ENCODE results near the gene CTIF. TPM values are rescaled to one million over a fixed set of nuclear protein-coding genes. Genes with fewer than 3 reads are reported as not detected.
"Not testable (repeated sequence)": the region's sequence is repeated elsewhere in the genome, so short reads cannot be mapped to it uniquely, and the experiment has no call there.

Gene CTIF
- total RNA-seq, 1 donor from 2014 or later = 48.5 TPM

GRCh38 chr18:48809365-48809764 lies 270.5 kb downstream of the CTIF start:
- peaks cover 10% of the 10 kb centered on the region for H3K36me3 Mint-ChIP-seq
- H3K27ac Mint-ChIP-seq = no peak overlapping the region
- H3K27me3 Mint-ChIP-seq = no peaks in the 10 kb centered on the region
- H3K4me1 Mint-ChIP-seq (ENCODE audit: unreplicated experiment) = peaks cover 35% of the 10 kb centered on the region
- no peaks in the 10 kb centered on the region for H3K9me3 Mint-ChIP-seq
- DNase-seq (ENCODE audit: extremely low spot score, unreplicated experiment) = no peak
- no peak overlapping the region for H3K4me3 Mint-ChIP-seq
- TF ChIP-seq, protein P1, sequence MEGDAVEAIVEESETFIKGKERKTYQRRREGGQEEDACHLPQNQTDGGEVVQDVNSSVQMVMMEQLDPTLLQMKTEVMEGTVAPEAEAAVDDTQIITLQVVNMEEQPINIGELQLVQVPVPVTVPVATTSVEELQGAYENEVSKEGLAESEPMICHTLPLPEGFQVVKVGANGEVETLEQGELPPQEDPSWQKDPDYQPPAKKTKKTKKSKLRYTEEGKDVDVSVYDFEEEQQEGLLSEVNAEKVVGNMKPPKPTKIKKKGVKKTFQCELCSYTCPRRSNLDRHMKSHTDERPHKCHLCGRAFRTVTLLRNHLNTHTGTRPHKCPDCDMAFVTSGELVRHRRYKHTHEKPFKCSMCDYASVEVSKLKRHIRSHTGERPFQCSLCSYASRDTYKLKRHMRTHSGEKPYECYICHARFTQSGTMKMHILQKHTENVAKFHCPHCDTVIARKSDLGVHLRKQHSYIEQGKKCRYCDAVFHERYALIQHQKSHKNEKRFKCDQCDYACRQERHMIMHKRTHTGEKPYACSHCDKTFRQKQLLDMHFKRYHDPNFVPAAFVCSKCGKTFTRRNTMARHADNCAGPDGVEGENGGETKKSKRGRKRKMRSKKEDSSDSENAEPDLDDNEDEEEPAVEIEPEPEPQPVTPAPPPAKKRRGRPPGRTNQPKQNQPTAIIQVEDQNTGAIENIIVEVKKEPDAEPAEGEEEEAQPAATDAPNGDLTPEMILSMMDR (conservative IDR thresholded peaks at IDR 0.05) = no peak

DNA sequence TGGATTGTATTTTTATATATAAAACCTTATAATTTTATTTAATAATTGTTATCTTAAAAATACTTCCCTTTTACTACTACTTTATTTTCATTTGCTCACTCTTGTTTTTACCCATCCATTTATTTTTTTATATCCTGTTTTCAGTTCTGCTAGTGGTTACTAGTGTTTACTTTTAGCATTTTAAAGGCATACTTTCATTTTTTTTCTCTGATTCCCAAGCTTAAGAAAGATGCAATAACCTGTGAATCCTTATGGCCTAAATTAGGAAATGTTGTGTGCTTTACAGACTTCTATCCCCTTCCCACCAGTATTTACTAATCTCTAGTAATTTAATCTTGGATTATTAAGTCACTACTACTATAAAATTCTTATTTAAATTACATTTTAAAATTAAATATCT lies 272.0 kb downstream of the CTIF start:
- TF ChIP-seq, protein P1 (conservative IDR thresholded peaks at IDR 0.05) = no peak
- H3K27me3 Mint-ChIP-seq = no peaks in the 10 kb centered on the region
- H3K4me3 Mint-ChIP-seq = no peak overlapping the region
- H3K27ac Mint-ChIP-seq = no peak overlapping the region
- peaks cover 5% of the 10 kb centered on the region for H3K36me3 Mint-ChIP-seq
- peaks cover 31% of the 10 kb centered on the region for H3K4me1 Mint-ChIP-seq (ENCODE audit: unreplicated experiment)
- H3K9me3 Mint-ChIP-seq = no peaks in the 10 kb centered on the region
- no peak for DNase-seq (ENCODE audit: extremely low spot score, unreplicated experiment)

- no peak overlapping the region for H3K27ac Mint-ChIP-seq
- H3K36me3 Mint-ChIP-seq = peaks cover 5% of the 10 kb centered on the region
- H3K4me1 Mint-ChIP-seq (ENCODE audit: unreplicated experiment) = peaks cover 27% of the 10 kb centered on the region
- H3K9me3 Mint-ChIP-seq = no peaks in the 10 kb centered on the region
- TF ChIP-seq, protein P1 (conservative IDR thresholded peaks at IDR 0.05) = no peak
- DNase-seq (ENCODE audit: extremely low spot score, unreplicated experiment) = peak; percentile 15
- H3K27me3 Mint-ChIP-seq = no peaks in the 10 kb centered on the region
- H3K4me3 Mint-ChIP-seq = no peak overlapping the region
These were observed 272.6 kb downstream of the CTIF start for GRCh38 chr18:48811401-48811800.

- not testable (repeated sequence) for H3K36me3 Mint-ChIP-seq; DNase-seq (ENCODE audit: extremely low spot score, unreplicated experiment); H3K27me3 Mint-ChIP-seq; H3K27ac Mint-ChIP-seq; H3K9me3 Mint-ChIP-seq; H3K4me3 Mint-ChIP-seq
- H3K4me1 Mint-ChIP-seq (ENCODE audit: unreplicated experiment) = peaks cover 21% of the 10 kb centered on the region
These were observed 273.2 kb downstream of the CTIF start for GRCh38 chr18:48811977-48812451.

DNA sequence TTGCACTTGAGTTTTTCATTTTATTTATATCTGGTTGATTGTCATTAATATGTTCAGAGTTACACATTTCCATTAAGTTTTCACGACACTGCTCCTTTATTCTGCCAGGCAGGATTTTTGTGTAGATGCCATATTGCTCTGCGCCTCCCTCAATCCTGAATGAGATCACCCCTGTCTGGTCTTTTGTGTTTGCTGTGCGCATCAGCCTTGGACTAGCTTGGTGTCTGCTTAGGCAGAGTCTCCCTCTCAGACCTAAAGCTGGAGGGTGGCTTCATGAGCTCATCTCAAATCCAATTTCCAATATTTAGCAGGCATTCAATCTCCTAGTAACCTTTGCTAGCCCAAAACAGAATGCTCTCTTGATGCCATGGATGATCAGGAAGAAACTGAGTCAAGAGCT lies 274.5 kb downstream of the CTIF start:
- Mint-ChIP-seq H3K27me3 (no peaks in the 10 kb centered on the region), H3K4me1 (ENCODE audit: unreplicated experiment) (peaks cover 25% of the 10 kb centered on the region), H3K4me3 (no peak overlapping the region), H3K36me3 (peaks cover 10% of the 10 kb centered on the region), H3K9me3 (no peaks in the 10 kb centered on the region), H3K27ac (no peak overlapping the region)
- DNase-seq (ENCODE audit: extremely low spot score, unreplicated experiment) = peak; percentile 10
- TF ChIP-seq, protein P1 (conservative IDR thresholded peaks at IDR 0.05) = no peak

- H3K27ac Mint-ChIP-seq = peak overlapping the region; percentile 1
- H3K4me1 Mint-ChIP-seq (ENCODE audit: unreplicated experiment) = peaks cover 27% of the 10 kb centered on the region
- H3K36me3 Mint-ChIP-seq = peaks cover 13% of the 10 kb centered on the region
- TF ChIP-seq, protein P1 (conservative IDR thresholded peaks at IDR 0.05) = no peak
- no peaks in the 10 kb centered on the region for H3K9me3 Mint-ChIP-seq
- no peaks in the 10 kb centered on the region for H3K27me3 Mint-ChIP-seq
- H3K4me3 Mint-ChIP-seq = no peak overlapping the region
- DNase-seq (ENCODE audit: extremely low spot score, unreplicated experiment) = peak; percentile 44
These were observed 275.1 kb downstream of the CTIF start for GRCh38 chr18:48813833-48814489.
